ENCODE data around the gene SALL1. TPM values are rescaled to one million over a fixed set of nuclear protein-coding genes. Genes with fewer than 3 reads are reported as not detected.
A peak's percentile ranks its signal among the peaks of the same experiment; 100 is the strongest.

Gene SALL1
- total and polyA plus RNA-seq, 2 experiments from 2014 or later, result 9.4 to 22.7 TPM

DNA sequence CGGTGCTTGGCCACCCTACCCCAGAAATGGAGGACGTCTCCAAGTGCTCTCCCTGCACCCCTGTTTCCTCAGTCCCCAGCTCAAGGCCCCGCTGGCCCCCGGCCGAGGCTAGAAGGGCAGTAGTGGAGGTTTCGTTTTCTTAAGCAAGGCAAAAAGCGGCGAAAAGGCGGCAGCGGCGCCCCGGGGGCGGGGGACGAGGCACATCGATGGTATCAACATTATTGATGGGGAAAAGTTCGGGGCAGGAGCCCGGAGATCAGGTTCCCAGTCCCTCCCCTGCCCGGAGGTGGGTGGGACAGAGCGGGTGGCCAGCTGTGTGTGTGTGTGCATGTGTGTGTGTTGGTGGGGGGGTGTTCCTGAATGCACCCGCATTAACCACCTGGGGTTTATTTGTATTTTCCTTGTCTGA lies 4.1 kb upstream of the SALL1 start:
- ATAC-seq (peak; percentile 4), DNase-seq (ENCODE audit: low spot score) (peak; percentile 75)
- Histone ChIP-seq H3K9me2 (ENCODE audit: insufficient read depth) (no peaks in the 10 kb centered on the region), H3K79me2 (replicated peaks; ENCODE audit: insufficient read depth) (peaks cover 8% of the 10 kb centered on the region), H2AFZ (peak overlapping the region; percentile 93), H3K4me2 (peak overlapping the region; percentile 85), H4K20me1 (replicated peaks; ENCODE audit: insufficient read depth) (no peaks in the 10 kb centered on the region), H3K4me3 (peak overlapping the region; percentile 94), H3K27ac (ENCODE audit: low read depth) (peak overlapping the region; percentile 76), H3K4me1 (ENCODE audit: insufficient read depth) (peaks cover 27% of the 10 kb centered on the region), H3K27me3 (ENCODE audit: insufficient read depth) (peaks cover 70% of the 10 kb centered on the region), H3K36me3 (ENCODE audit: insufficient read depth) (no peaks in the 10 kb centered on the region), H3F3A (replicated peaks; ENCODE audit: low read depth) (no peaks in the 10 kb centered on the region; the same call in 1 of the 2 replicates)
- Mint-ChIP-seq H3K4me1 (peaks cover 43% of the 10 kb centered on the region), H3K27me3 (ENCODE audit: insufficient read depth, low read depth, poor library complexity) (peaks cover 48% of the 10 kb centered on the region), H3K4me3 (peak overlapping the region; percentile 85), H3K9me3 (peaks cover 3% of the 10 kb centered on the region; the same call in 1 of the 3 replicates), H3K36me3 (ENCODE audit: low read depth) (peaks cover 4% of the 10 kb centered on the region; the same call in 2 of the 3 replicates), H3K27ac (0 out of 2 replicates have a peak overlapping the region, but pooled peaks have one; percentile 53)
- TF ChIP-seq EZH2phosphoT487 (IDR thresholded peaks at IDR 0.05; ENCODE audit: unreplicated experiment) (no peak), ZNF114 (CRISPR knock-in tag; IDR thresholded peaks at IDR 0.05) (no peak), JUNB (IDR thresholded peaks at IDR 0.05; ENCODE audit: unreplicated experiment) (no peak), EZH2 (IDR thresholded peaks at IDR 0.05; ENCODE audit: low read depth, unreplicated experiment) (no peak), POLR2AphosphoS5 (IDR thresholded peaks at IDR 0.05; ENCODE audit: low read depth) (no peak), NANOG (IDR thresholded peaks at IDR 0.05; ENCODE audit: borderline replicate concordance) (no peak), ZNF331 (CRISPR knock-in tag; IDR thresholded peaks at IDR 0.05; ENCODE audit: low read depth) (no peak), CREB1 (CRISPR knock-in tag; IDR thresholded peaks at IDR 0.05; ENCODE audit: low read depth) (no peak), STAT1 (IDR thresholded peaks at IDR 0.05; ENCODE audit: unreplicated experiment) (no peak)
- TF ChIP-seq, protein P1, sequence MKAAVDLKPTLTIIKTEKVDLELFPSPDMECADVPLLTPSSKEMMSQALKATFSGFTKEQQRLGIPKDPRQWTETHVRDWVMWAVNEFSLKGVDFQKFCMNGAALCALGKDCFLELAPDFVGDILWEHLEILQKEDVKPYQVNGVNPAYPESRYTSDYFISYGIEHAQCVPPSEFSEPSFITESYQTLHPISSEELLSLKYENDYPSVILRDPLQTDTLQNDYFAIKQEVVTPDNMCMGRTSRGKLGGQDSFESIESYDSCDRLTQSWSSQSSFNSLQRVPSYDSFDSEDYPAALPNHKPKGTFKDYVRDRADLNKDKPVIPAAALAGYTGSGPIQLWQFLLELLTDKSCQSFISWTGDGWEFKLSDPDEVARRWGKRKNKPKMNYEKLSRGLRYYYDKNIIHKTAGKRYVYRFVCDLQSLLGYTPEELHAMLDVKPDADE (IDR thresholded peaks at IDR 0.05), result no peak
- TF ChIP-seq, protein P2, sequence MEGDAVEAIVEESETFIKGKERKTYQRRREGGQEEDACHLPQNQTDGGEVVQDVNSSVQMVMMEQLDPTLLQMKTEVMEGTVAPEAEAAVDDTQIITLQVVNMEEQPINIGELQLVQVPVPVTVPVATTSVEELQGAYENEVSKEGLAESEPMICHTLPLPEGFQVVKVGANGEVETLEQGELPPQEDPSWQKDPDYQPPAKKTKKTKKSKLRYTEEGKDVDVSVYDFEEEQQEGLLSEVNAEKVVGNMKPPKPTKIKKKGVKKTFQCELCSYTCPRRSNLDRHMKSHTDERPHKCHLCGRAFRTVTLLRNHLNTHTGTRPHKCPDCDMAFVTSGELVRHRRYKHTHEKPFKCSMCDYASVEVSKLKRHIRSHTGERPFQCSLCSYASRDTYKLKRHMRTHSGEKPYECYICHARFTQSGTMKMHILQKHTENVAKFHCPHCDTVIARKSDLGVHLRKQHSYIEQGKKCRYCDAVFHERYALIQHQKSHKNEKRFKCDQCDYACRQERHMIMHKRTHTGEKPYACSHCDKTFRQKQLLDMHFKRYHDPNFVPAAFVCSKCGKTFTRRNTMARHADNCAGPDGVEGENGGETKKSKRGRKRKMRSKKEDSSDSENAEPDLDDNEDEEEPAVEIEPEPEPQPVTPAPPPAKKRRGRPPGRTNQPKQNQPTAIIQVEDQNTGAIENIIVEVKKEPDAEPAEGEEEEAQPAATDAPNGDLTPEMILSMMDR (conservative IDR thresholded peaks at IDR 0.05; ENCODE audit: low read depth in 2 of 2), result no peak
- TF ChIP-seq, protein P3, sequence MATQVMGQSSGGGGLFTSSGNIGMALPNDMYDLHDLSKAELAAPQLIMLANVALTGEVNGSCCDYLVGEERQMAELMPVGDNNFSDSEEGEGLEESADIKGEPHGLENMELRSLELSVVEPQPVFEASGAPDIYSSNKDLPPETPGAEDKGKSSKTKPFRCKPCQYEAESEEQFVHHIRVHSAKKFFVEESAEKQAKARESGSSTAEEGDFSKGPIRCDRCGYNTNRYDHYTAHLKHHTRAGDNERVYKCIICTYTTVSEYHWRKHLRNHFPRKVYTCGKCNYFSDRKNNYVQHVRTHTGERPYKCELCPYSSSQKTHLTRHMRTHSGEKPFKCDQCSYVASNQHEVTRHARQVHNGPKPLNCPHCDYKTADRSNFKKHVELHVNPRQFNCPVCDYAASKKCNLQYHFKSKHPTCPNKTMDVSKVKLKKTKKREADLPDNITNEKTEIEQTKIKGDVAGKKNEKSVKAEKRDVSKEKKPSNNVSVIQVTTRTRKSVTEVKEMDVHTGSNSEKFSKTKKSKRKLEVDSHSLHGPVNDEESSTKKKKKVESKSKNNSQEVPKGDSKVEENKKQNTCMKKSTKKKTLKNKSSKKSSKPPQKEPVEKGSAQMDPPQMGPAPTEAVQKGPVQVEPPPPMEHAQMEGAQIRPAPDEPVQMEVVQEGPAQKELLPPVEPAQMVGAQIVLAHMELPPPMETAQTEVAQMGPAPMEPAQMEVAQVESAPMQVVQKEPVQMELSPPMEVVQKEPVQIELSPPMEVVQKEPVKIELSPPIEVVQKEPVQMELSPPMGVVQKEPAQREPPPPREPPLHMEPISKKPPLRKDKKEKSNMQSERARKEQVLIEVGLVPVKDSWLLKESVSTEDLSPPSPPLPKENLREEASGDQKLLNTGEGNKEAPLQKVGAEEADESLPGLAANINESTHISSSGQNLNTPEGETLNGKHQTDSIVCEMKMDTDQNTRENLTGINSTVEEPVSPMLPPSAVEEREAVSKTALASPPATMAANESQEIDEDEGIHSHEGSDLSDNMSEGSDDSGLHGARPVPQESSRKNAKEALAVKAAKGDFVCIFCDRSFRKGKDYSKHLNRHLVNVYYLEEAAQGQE (IDR thresholded peaks at IDR 0.05; ENCODE audit: unreplicated experiment), result no peak
- TF ChIP-seq, protein P4, sequence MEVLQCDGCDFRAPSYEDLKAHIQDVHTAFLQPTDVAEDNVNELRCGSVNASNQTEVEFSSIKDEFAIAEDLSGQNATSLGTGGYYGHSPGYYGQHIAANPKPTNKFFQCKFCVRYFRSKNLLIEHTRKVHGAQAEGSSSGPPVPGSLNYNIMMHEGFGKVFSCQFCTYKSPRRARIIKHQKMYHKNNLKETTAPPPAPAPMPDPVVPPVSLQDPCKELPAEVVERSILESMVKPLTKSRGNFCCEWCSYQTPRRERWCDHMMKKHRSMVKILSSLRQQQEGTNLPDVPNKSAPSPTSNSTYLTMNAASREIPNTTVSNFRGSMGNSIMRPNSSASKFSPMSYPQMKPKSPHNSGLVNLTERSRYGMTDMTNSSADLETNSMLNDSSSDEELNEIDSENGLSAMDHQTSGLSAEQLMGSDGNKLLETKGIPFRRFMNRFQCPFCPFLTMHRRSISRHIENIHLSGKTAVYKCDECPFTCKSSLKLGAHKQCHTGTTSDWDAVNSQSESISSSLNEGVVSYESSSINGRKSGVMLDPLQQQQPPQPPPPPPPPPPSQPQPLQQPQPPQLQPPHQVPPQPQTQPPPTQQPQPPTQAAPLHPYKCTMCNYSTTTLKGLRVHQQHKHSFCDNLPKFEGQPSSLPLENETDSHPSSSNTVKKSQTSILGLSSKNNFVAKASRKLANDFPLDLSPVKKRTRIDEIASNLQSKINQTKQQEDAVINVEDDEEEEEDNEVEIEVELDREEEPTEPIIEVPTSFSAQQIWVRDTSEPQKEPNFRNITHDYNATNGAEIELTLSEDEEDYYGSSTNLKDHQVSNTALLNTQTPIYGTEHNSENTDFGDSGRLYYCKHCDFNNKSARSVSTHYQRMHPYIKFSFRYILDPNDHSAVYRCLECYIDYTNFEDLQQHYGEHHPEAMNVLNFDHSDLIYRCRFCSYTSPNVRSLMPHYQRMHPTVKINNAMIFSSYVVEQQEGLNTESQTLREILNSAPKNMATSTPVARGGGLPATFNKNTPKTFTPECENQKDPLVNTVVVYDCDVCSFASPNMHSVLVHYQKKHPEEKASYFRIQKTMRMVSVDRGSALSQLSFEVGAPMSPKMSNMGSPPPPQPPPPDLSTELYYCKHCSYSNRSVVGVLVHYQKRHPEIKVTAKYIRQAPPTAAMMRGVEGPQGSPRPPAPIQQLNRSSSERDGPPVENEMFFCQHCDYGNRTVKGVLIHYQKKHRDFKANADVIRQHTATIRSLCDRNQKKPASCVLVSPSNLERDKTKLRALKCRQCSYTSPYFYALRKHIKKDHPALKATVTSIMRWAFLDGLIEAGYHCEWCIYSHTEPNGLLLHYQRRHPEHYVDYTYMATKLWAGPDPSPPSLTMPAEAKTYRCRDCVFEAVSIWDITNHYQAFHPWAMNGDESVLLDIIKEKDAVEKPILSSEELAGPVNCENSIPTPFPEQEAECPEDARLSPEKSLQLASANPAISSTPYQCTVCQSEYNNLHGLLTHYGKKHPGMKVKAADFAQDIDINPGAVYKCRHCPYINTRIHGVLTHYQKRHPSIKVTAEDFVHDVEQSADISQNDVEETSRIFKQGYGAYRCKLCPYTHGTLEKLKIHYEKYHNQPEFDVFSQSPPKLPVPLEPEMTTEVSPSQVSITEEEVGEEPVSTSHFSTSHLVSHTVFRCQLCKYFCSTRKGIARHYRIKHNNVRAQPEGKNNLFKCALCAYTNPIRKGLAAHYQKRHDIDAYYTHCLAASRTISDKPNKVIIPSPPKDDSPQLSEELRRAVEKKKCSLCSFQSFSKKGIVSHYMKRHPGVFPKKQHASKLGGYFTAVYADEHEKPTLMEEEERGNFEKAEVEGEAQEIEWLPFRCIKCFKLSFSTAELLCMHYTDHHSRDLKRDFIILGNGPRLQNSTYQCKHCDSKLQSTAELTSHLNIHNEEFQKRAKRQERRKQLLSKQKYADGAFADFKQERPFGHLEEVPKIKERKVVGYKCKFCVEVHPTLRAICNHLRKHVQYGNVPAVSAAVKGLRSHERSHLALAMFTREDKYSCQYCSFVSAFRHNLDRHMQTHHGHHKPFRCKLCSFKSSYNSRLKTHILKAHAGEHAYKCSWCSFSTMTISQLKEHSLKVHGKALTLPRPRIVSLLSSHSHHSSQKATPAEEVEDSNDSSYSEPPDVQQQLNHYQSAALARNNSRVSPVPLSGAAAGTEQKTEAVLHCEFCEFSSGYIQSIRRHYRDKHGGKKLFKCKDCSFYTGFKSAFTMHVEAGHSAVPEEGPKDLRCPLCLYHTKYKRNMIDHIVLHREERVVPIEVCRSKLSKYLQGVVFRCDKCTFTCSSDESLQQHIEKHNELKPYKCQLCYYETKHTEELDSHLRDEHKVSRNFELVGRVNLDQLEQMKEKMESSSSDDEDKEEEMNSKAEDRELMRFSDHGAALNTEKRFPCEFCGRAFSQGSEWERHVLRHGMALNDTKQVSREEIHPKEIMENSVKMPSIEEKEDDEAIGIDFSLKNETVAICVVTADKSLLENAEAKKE (CRISPR knock-in tag; IDR thresholded peaks at IDR 0.05), result no peak
